HUES48 (cell line): Measurements from ENCODE around the gene PINK1.
"Not testable (repeated sequence)": the region's sequence is repeated elsewhere in the genome, so short reads cannot be mapped to it uniquely, and the experiment has no call there.

ENCODE experiments used
- H3K27ac ChIP-seq: one replicate; pipeline ENCODE4 v1.7.0; 2013; ENCODE audit warnings: low read depth, low read length, inconsistent platforms
- H3K27me3 ChIP-seq: 2 replicates; pipeline ENCODE4 v1.6.1; 2013; ENCODE audit warnings: mild to moderate bottlenecking, low read length; ENCODE audit not compliant: control insufficient read depth, insufficient read depth
- H3K36me3 ChIP-seq: 2 replicates; pipeline ENCODE4 v1.6.1; 2013; ENCODE audit warnings: low read length; ENCODE audit not compliant: control insufficient read depth, insufficient read depth
- H3K4me1 ChIP-seq: 2 replicates; pipeline ENCODE4 v1.6.1; 2013; ENCODE audit warnings: mild to moderate bottlenecking, low read length; ENCODE audit not compliant: control insufficient read depth, insufficient read depth
- H3K4me3 ChIP-seq: 2 replicates; pipeline ENCODE4 v1.5.1; 2013; ENCODE audit warnings: mild to moderate bottlenecking, low read depth, low read length
- H3K9ac ChIP-seq: 2 replicates; pipeline ENCODE4 v1.6.1; 2013; ENCODE audit warnings: mild to moderate bottlenecking, low read depth, low read length, moderate library complexity
- H3K9me3 ChIP-seq: 2 replicates; pipeline ENCODE4 v1.6.1; 2013; ENCODE audit warnings: low read length; ENCODE audit not compliant: control insufficient read depth, insufficient read depth

Gene PINK1

DNA sequence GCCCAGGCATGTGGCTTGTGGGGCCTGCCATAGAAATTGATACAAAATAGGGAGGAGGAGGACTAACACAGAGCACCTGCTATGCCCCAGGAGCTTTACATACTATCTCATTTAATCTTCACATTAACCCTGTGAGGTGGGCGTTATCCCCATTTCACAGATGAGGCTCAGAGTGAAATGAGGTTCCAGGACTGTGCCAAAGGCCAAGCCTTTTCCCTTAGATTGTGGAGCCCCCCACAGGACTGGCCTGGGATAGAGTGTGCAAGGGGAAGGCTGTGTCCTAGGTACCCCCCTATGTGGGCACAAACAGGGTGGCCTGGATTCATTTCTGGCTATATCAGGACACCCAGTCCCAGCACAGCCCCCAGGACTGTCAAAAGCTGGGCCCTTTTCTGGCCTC lies 30.1 kb downstream of the PINK1 start:
- H3K27me3 ChIP-seq, result no peaks in the 10 kb centered on the region
- no peak overlapping the region for H3K9ac ChIP-seq
- no peak overlapping the region for H3K27ac ChIP-seq
- no peak overlapping the region for H3K4me3 ChIP-seq
- H3K36me3 ChIP-seq, result peaks cover 16% of the 10 kb centered on the region
- 0 out of 2 replicates have a peak, but pooled peaks cover 3% of the 10 kb centered on the region for H3K4me1 ChIP-seq
- H3K9me3 ChIP-seq, result no peaks in the 10 kb centered on the region

DNA sequence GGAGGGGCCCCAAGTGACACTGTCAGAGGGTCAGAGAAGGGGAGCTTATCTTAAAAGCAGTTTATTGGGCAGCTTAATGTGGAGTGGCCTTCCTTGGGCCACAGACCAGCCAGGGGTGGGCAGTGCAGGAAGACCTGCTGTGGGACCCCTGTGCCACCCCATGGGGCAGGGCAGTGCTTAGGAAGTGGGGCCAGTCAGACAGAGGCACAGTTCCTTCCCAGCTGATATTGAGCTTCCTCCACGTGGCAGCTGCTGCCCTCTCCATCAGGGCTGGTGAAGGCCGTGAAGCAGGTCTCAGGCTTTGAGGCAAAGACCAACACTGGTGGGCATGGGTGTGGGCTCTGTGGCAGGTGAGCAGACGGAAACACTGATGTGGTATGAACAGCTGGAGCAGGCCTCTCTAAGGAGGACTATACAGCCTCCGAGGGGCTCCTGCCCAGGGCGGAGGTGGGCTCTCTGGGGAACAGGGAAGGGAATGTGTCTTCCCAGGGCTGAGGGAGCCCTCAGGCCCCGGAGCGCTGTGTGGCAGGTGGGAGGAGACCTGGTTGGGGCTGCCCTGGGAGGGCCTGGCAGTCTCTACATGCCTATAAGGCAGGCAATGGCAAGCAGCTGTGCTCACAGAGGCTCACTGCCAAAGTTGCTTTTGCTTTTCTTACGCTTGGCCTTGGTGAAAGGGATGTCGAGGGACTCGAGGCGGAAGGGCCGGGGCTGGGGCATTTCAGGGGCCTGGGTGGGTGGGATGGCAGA lies 30.9 kb downstream of the PINK1 start:
- H3K27me3 ChIP-seq, result no peaks in the 10 kb centered on the region
- 0 out of 2 replicates have a peak, but pooled peaks cover 3% of the 10 kb centered on the region for H3K4me1 ChIP-seq
- no peak overlapping the region for H3K27ac ChIP-seq
- H3K4me3 ChIP-seq, result no peak overlapping the region
- no peaks in the 10 kb centered on the region for H3K9me3 ChIP-seq
- no peak overlapping the region for H3K9ac ChIP-seq
- H3K36me3 ChIP-seq, result peaks cover 8% of the 10 kb centered on the region

DNA sequence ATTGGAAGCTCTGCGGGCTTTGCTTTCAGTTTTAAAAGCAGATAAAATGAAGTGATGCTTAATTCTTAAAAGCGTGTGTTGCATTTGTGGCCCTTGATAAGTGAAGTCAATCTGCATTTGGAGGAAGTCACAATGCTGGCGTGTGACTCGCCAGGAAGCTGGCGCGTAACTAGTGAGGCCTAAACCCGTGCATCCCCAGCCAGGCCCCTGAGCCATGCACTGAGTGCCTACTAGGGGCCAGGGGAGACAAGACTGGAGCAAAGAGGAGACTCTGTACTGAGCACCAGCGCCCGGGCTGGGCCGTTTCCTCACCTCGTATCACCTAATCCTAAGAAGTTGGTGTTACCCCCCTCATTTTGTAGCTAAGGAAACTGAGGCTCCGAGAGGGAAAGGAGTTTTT lies 32.5 kb downstream of the PINK1 start:
- Histone ChIP-seq H3K4me1 (no peaks in the 10 kb centered on the region), H3K36me3 (no peaks in the 10 kb centered on the region), H3K9ac (no peak overlapping the region), H3K9me3 (no peaks in the 10 kb centered on the region), H3K27me3 (no peaks in the 10 kb centered on the region), H3K27ac (no peak overlapping the region), H3K4me3 (no peak overlapping the region)

DNA sequence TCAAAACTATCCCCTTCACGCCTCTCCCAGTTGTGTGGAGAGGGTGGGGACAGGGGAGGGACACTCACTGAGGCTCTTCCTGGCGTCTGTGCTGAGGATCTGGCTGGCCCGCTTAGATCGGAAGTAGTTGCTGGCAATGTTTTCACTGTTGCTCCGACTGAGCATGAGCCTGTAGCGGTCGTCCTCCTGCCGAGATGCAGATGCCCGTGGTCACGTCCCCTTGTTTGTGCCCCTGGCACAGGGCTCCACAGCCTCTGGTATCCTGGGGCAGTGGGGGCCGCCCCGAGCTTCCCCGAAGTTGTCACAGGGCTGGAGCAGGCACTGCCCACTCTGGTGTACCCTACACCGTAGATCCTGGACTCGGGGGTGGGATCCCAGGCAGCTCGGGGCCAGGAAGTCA lies 32.9 kb downstream of the PINK1 start:
- Histone ChIP-seq H3K27me3 (no peaks in the 10 kb centered on the region), H3K4me1 (no peaks in the 10 kb centered on the region), H3K36me3 (no peaks in the 10 kb centered on the region), H3K27ac (no peak overlapping the region), H3K4me3 (no peak overlapping the region), H3K9me3 (no peaks in the 10 kb centered on the region), H3K9ac (no peak overlapping the region)

DNA sequence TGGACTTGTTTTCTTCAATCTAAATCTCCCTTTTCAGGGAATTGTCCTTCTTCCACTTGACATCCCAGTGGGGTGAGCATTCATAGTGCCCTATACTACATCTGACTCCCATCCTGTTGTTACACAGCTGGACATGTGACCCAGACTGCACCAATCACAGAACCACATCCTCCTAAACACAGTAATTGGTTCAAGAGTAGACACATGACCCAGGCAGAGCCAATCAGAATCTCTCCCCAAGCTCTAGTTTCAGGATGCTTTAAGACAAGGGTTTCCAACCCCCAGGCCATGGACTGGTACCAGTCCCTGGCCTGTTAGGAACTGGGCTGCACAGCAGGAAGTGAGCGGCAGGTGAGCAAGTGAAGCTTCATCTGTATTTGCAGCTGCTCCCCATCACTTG lies 33.5 kb downstream of the PINK1 start:
- H3K27ac ChIP-seq, result no peak overlapping the region
- no peak overlapping the region for H3K4me3 ChIP-seq
- no peaks in the 10 kb centered on the region for H3K9me3 ChIP-seq
- H3K9ac ChIP-seq, result no peak overlapping the region
- no peaks in the 10 kb centered on the region for H3K4me1 ChIP-seq
- no peaks in the 10 kb centered on the region for H3K27me3 ChIP-seq
- peaks cover 4% of the 10 kb centered on the region; the same call in 1 of the 2 replicates for H3K36me3 ChIP-seq

DNA sequence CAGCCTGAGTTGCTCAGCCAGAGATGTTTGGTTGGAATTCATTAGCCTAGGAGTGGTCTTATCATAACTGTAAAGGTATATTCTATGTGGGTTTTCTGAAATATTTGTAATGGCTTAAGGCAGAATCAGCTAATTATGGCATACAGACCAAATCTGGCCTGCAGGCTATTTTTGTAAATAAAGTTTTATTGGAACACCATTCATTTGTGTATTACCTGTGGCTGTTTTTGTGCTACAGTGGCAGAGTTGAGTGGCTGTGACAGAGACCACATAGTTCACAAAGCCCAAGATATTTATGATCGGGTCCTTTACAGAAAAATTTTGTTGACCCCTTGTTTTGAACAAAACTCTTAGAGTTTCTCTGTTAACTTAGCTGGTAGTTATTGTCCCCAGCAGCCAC lies 35.3 kb downstream of the PINK1 start:
- Histone ChIP-seq H3K36me3 (peaks cover 5% of the 10 kb centered on the region; the same call in 1 of the 2 replicates), H3K9me3 (no peaks in the 10 kb centered on the region)

DNA sequence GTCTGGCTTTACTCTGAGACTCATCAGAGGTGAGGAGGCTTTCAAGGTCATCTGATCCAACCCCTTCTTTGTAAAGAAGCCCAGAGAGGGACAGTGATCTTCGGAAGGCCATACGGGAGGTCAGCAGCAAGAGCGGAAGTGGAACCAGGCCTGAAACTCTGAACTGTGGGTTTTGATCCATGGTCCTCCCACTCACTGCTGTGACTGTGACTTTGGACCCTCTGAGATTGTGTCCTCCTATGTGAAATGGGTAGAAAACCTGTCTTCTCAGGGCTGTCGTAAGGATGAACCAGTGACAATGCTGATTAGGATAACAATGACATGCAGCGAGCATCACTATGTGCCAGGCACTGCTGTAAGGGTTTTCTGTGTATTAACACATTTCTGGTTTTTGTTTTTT lies 37.7 kb downstream of the PINK1 start:
- Histone ChIP-seq H3K36me3 (peaks cover 5% of the 10 kb centered on the region; the same call in 1 of the 2 replicates), H3K9me3 (no peaks in the 10 kb centered on the region), H3K4me1 (no peaks in the 10 kb centered on the region), H3K9ac (no peak overlapping the region), H3K4me3 (no peak overlapping the region), H3K27me3 (no peaks in the 10 kb centered on the region), H3K27ac (no peak overlapping the region)

More for the DNA sequence above, 35.3 kb downstream of the PINK1 start:
- Histone ChIP-seq H3K27me3 (no peaks in the 10 kb centered on the region), H3K4me3 (no peak overlapping the region), H3K27ac (no peak overlapping the region), H3K9ac (no peak overlapping the region), H3K4me1 (no peaks in the 10 kb centered on the region)

DNA sequence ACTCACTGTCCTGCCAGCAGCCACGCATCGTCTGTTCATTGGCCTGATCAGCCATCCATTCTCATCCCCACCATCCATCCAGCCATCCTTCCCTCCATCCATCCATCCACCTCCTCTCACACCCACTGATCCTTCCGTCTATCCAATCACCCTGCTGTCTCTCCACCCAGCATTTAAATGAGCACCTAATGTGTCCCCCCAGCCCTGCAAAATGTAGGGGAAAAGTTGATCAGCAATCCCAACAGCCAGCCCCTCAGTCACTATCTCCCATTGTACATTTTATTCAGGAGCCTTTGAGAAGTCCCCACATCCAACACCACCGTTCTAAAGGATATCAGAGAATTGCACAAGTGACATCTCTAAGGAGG lies 39.0 kb downstream of the PINK1 start:
- Histone ChIP-seq H3K9ac (no peak overlapping the region), H3K4me3 (no peak overlapping the region), H3K27ac (no peak overlapping the region), H3K9me3 (no peaks in the 10 kb centered on the region), H3K4me1 (no peaks in the 10 kb centered on the region), H3K27me3 (no peaks in the 10 kb centered on the region), H3K36me3 (peaks cover 8% of the 10 kb centered on the region; the same call in 1 of the 2 replicates)

DNA sequence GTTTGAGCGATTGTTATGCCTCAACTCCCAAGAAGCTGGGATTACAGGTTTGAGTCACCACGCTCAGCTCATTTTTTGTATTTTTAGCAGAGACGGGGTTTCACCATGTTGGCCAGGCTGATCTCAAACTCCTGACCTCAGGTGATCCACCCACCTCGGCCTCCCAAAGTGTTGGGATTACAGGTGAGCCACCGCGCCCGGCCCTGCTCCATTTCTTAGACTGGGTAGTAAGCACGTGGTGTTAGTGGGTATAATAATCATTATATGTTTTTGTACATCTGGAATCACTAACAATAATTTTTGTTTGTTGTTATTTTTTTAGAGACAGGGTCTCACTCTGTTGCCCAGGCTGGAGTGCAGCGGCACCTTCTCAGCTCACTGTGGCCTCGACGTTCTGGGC lies 40.4 kb downstream of the PINK1 start:
- not testable (repeated sequence) for H3K27me3 ChIP-seq, H3K9me3 ChIP-seq, H3K27ac ChIP-seq, H3K9ac ChIP-seq, H3K4me3 ChIP-seq, H3K4me1 ChIP-seq
- H3K36me3 ChIP-seq, result peaks cover 11% of the 10 kb centered on the region; the same call in 1 of the 2 replicates

DNA sequence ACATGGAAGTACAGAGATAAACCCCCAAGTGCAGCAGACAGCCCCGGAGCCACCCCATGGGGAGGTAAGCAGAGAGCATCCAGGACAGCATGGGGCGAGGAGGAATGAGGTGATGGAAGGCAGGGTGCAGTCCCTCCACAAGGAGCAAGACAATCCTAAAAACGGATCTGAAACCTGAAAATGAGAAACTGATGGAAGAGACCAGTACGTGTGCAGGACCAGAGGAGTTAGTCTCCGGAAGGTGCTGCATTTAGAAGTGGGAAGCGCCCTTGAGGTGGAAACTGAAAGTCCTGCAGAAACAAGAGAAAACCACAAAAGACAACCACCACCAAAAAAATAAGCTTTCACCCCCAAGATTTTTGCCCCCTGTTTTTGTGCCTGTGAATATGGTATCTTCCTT lies 45.3 kb downstream of the PINK1 start:
- Histone ChIP-seq H3K9me3 (no peaks in the 10 kb centered on the region), H3K27ac (no peak overlapping the region), H3K4me1 (no peaks in the 10 kb centered on the region), H3K9ac (no peak overlapping the region), H3K36me3 (peaks cover 16% of the 10 kb centered on the region; the same call in 1 of the 2 replicates), H3K27me3 (no peaks in the 10 kb centered on the region), H3K4me3 (no peak overlapping the region)

DNA sequence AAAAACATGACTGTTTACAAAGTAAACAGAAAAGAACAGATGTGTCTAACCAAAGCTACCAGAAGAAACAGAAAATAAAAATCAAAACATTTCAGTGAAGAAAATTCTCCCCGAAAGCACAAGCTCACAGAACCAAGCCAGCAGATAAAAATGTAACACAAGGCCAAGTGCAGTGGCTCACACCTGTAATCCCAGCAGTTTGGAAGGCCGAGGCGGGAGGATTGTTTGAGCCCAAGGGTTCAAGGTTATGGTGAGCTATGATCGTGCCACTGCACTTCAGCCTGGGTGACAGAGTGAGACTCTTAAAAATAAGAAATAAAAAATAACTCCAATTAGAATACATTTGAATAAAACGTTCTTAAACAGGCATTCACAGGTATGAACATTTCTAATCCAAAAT lies 47.0 kb downstream of the PINK1 start:
- H3K36me3 ChIP-seq, result peaks cover 16% of the 10 kb centered on the region; the same call in 1 of the 2 replicates
- no peak overlapping the region for H3K4me3 ChIP-seq
- no peaks in the 10 kb centered on the region for H3K27me3 ChIP-seq
- H3K4me1 ChIP-seq, result no peaks in the 10 kb centered on the region
- no peaks in the 10 kb centered on the region for H3K9me3 ChIP-seq
- H3K9ac ChIP-seq, result no peak overlapping the region
- H3K27ac ChIP-seq, result no peak overlapping the region
